K562 (cell line): Measurements from ENCODE around the gene VWC2. TPM values are rescaled to one million over a fixed set of nuclear protein-coding genes. Genes with fewer than 3 reads are reported as not detected.

ENCODE experiments used
- ATAC-seq: fragments of 200-7000 bp; cut with Tn5 transposase; 3 replicates; pipeline ENCODE4 v1.9.1; 2020; ENCODE audit warnings: moderate library complexity
- BruUV-seq: library from RNA; stranded (reverse); fragments of 400-500 nt; replicated peaks from 2 replicates; lab custom pipeline; 2021; lab: Mats Ljungman, UMichigan
- CTCF ChIA-PET: fragments of 300-600 bp; formaldehyde crosslinking; extraction: SDS; loops from one replicate; lab custom pipeline; 2021; ENCODE audit warnings: low intra/inter-chr PET ratio; lab: Yijun Ruan, JAX
- POLR2A ChIA-PET: fragments of 300-600, 350-650 bp; sonication (Branson Sonifier 250); formaldehyde crosslinking; extraction: SDS; loops from one replicate; lab custom pipeline; 2021; ENCODE audit warnings: antibody characterized with exemption, inconsistent platforms; lab: Yijun Ruan, JAX
- DNase-seq, 4 experiments: peaks; one replicate each; pipeline versions ENCODE4 v3.0.0 to v3.0.0-alpha.2; 2011 to 2018; ENCODE audit warnings: low spot score in 3 of 4, mixed read lengths in 3 of 4; ENCODE audit errors: extremely low read depth in 1 of 4
- FAIRE-seq: peaks from 2 replicates; lab custom pipeline; 2011; peaks lifted over from hg19 to GRCh38; lab: Jason Lieb, UNC
- H2AFZ ChIP-seq: 2 replicates; pipeline ENCODE4 v1.6.0; 2011; ENCODE audit warnings: low read depth, low read length, control low read depth, inconsistent platforms
- H3K27ac ChIP-seq: fragments of 200-600 bp; 3 replicates; pipeline ENCODE4 v1.8.0; 2011; ENCODE audit warnings: low read depth, mild to moderate bottlenecking, control low read depth, inconsistent platforms, low read length, moderate library complexity, mixed read lengths; ENCODE audit errors: extremely low read depth
- H3K27me3 ChIP-seq, 2 experiments: fragments of 300-600 bp in 1 of 2; 2 replicates in 1 of 2; 3 replicates in 1 of 2; pipeline versions ENCODE4 v1.6.0 to v1.8.0; 2011; ENCODE audit warnings: inconsistent platforms in 2 of 2, low read length in 2 of 2, mild to moderate bottlenecking in 1 of 2, mixed read lengths in 1 of 2, moderate library complexity in 1 of 2; ENCODE audit not compliant: control insufficient read depth in 2 of 2, insufficient read depth in 2 of 2
- H3K36me3 ChIP-seq: fragments of 300-600 bp; 3 replicates; pipeline ENCODE4 v1.8.0; 2011; ENCODE audit warnings: mild to moderate bottlenecking, low read length, inconsistent platforms; ENCODE audit not compliant: control insufficient read depth, insufficient read depth
- H3K4me1 ChIP-seq, 2 experiments: fragments of 200-600 bp in 1 of 2; replicated peaks in 1 of 2; 2 replicates in 1 of 2; 3 replicates in 1 of 2; pipeline versions ENCODE4 v1.5.1 to v1.8.0; 2011; ENCODE audit warnings: inconsistent platforms in 2 of 2, low read length in 2 of 2, mild to moderate bottlenecking in 1 of 2, mixed read lengths in 1 of 2, moderate library complexity in 1 of 2; ENCODE audit not compliant: control insufficient read depth in 2 of 2, insufficient read depth in 2 of 2
- H3K4me2 ChIP-seq: 2 replicates; pipeline ENCODE4 v1.6.1; 2011; ENCODE audit warnings: low read length, control low read depth, inconsistent platforms, mixed read lengths; ENCODE audit not compliant: insufficient read depth
- H3K4me3 ChIP-seq: fragments of 200-600 bp; sonication (generic), shearing (Covaris generic); 2 replicates; pipeline ENCODE4 v1.5.1; 2016; ENCODE audit warnings: control low read depth, inconsistent platforms
- H3K79me2 ChIP-seq: fragments of 200-600 bp; 3 replicates; pipeline ENCODE4 v1.8.0; 2011; ENCODE audit warnings: low read length, inconsistent platforms; ENCODE audit not compliant: control insufficient read depth, insufficient read depth
- H3K9ac ChIP-seq, 2 experiments: 2 replicates each; pipeline versions ENCODE4 v1.6.0 to v1.6.1; 2011; ENCODE audit warnings: low read depth in 2 of 2, low read length in 2 of 2, control low read depth in 1 of 2, inconsistent platforms in 1 of 2, mild to moderate bottlenecking in 1 of 2, mixed read lengths in 1 of 2; ENCODE audit not compliant: insufficient read depth in 1 of 2
- H3K9me1 ChIP-seq: one replicate; pipeline ENCODE4 v1.6.0; 2011; ENCODE audit warnings: inconsistent platforms, mild to moderate bottlenecking, low read length, moderate library complexity; ENCODE audit not compliant: control insufficient read depth, insufficient read depth
- H3K9me3 ChIP-seq: replicated peaks from 2 replicates; pipeline ENCODE4 v1.5.1; 2011; ENCODE audit warnings: low read depth, low read length, inconsistent platforms; ENCODE audit not compliant: control insufficient read depth, insufficient read depth
- H4K20me1 ChIP-seq: replicated peaks from 2 replicates; pipeline ENCODE4 v1.6.1; 2011; ENCODE audit warnings: low read length, inconsistent platforms, mixed read lengths; ENCODE audit not compliant: control insufficient read depth, insufficient read depth
- E2F5 ChIP-seq: sonication (generic); formaldehyde crosslinking; IDR thresholded peaks from 2 replicates; pipeline ENCODE4 v1.8.0; 2022; ENCODE audit warnings: mild to moderate bottlenecking, missing genetic modification reagents
- ESRRB ChIP-seq: fragments of 250-450 bp; sonication (Bioruptor Pico); IDR thresholded peaks from 2 replicates; pipeline ENCODE4 v1.5.0; 2020; ENCODE audit warnings: mild to moderate bottlenecking, moderate library complexity, borderline replicate concordance
- GABPA ChIP-seq: fragments of 200-800 bp; sonication (Bioruptor generic); conservative IDR thresholded peaks from 2 replicates; pipeline ENCODE4 v1.6.1; 2016; ENCODE audit warnings: low read depth, missing genetic modification characterization, missing compliant biosample characterization
- HDAC1 ChIP-seq, 2 experiments: fragments of 450-650 bp; IDR thresholded peaks; 2 replicates each; pipeline ENCODE4 v1.6.1; 2016 to 2017; ENCODE audit warnings: inconsistent platforms in 1 of 2, mild to moderate bottlenecking in 1 of 2, moderate library complexity in 1 of 2
- MAZ ChIP-seq, 2 experiments: fragments of 450-650 bp in 1 of 2; sonication (generic) in 1 of 2; formaldehyde crosslinking; IDR thresholded peaks in 1 of 2; conservative IDR thresholded peaks in 1 of 2; 2 replicates each; pipeline versions ENCODE4 v1.4.0 to v1.5.0; 2020; ENCODE audit warnings: mild to moderate bottlenecking in 1 of 2, missing genetic modification reagents in 1 of 2
- PBX2 ChIP-seq, 2 experiments: IDR thresholded peaks in 1 of 2; conservative IDR thresholded peaks in 1 of 2; 2 replicates each; pipeline ENCODE4 v1.6.1; 2016; ENCODE audit warnings: low read depth in 2 of 2, mild to moderate bottlenecking in 1 of 2, missing compliant biosample characterization in 1 of 2, missing genetic modification characterization in 1 of 2, moderate library complexity in 1 of 2
- RB1 ChIP-seq: fragments of 450-650 bp; IDR thresholded peaks from 2 replicates; pipeline ENCODE4 v1.6.1; 2017; ENCODE audit warnings: low read depth, mild to moderate bottlenecking
- THRA ChIP-seq: fragments of 450-650 bp; IDR thresholded peaks from 2 replicates; pipeline ENCODE4 v1.6.1; 2017; ENCODE audit warnings: mild to moderate bottlenecking, moderate library complexity
- VEZF1 ChIP-seq: fragments of 200-800 bp; sonication (Bioruptor generic); IDR thresholded peaks from 2 replicates; pipeline ENCODE4 v1.6.1; 2017; ENCODE audit warnings: missing genetic modification characterization, missing compliant biosample characterization
- ZNF124 ChIP-seq: sonication (generic); formaldehyde crosslinking; IDR thresholded peaks from 2 replicates; pipeline ENCODE4 v1.8.1; 2022; ENCODE audit warnings: missing genetic modification reagents
- ZNF224 ChIP-seq: sonication (generic); formaldehyde crosslinking; IDR thresholded peaks from 2 replicates; pipeline ENCODE4 v1.8.0; 2022; ENCODE audit warnings: mild to moderate bottlenecking, missing genetic modification reagents
- ZNF354B ChIP-seq: fragments of 250-450 bp; sonication (Bioruptor Pico); IDR thresholded peaks from 2 replicates; pipeline ENCODE4 v1.4.0; 2020
- ZNF431 ChIP-seq: sonication (generic); formaldehyde crosslinking; IDR thresholded peaks from 2 replicates; pipeline ENCODE4 v1.8.0; 2022; ENCODE audit warnings: mild to moderate bottlenecking, missing genetic modification reagents
- WGBS: fragments of 100-300 bp; shearing (Covaris generic); methylation state at CpG from one replicate; pipeline ENCODE4 v1.1.6; 2016; ENCODE audit warnings: low coverage, mixed read lengths; ENCODE audit not compliant: insufficient coverage; ENCODE audit errors: missing lambda C conversion rate; 5-methylcytosine and 5-hydroxymethylcytosine counted together
- in situ Hi-C: fragments of 300-500 bp; cut with MboI; formaldehyde crosslinking; loops from 4 replicates; pipeline ENCODE4 v1.15.0; 2018; ENCODE audit warnings: inconsistent platforms, mixed read lengths
- intact Hi-C: fragments of 100-400 bp; cut with micrococcal nuclease; formaldehyde crosslinking; loops from 2 replicates; pipeline ENCODE4 v1.14.2; 2022
- polyA plus RNA-seq, 8 experiments: library from polyadenylated mRNA; depleted of rRNA in 4 of 8; stranded (reverse) in 5 of 8; unstranded in 3 of 8; fragments of >200 nt; fragmentation: Nextera tagmentation in 2 of 8; fragmentation: Illumina TruSeq in 1 of 8; extraction: Ambion mirVana in 2 of 8; extraction: Trizol in 1 of 8; gene quantifications; 2 replicates each; pipeline versions ENCODE4 v1.2.1 to v1.2.3, GENCODE V29; 2011 to 2014; ENCODE audit warnings: inconsistent platforms in 1 of 8, missing spikeins in 1 of 8
- total RNA-seq, 7 experiments: library from RNA; depleted of rRNA in 6 of 7; stranded (reverse); fragments of >200 nt in 6 of 7; fragmentation: Illumina TruSeq in 2 of 7; extraction: Trizol in 2 of 7; gene quantifications; 2 replicates each; pipeline versions ENCODE4 v1.2.1 to v1.2.3, GENCODE V29; 2011 to 2021; ENCODE audit warnings: low replicate concordance in 1 of 7
- TF ChIP-seq, protein P1 (sequence below), 2 experiments: fragments of 450-650 bp in 1 of 2; sonication (generic) in 1 of 2; formaldehyde crosslinking in 1 of 2; IDR thresholded peaks in 1 of 2; conservative IDR thresholded peaks in 1 of 2; 2 replicates each; pipeline versions ENCODE4 v1.6.1 to v1.8.1; 2016 to 2023; ENCODE audit warnings: mild to moderate bottlenecking in 2 of 2, moderate library complexity in 2 of 2, inconsistent platforms in 1 of 2, missing genetic modification reagents in 1 of 2

Gene VWC2
- total and polyA plus RNA-seq, 9 of the 15 experiments (the other 6 are each of a cell fraction or from before 2014, with no cell fraction given) = not detected

DNA sequence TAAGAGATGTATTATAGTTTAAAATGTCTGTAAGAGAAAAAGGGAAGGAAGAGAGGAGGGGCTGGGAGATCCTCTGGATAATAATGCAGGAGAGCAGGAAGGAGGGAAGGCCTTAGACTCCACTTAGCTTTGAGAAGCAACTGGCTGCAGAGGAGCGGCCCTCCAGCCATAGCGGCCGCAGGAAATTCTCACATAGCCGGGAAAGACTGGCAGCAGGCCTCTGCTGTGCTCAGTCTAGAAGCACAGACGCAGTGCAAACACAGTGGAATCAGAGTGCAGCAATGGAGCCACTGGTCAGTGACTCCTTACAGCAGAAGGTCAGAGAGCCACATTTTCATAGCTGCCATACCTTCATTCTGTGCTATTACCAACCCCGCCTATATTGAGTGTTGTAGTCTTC, 153.3 kb downstream of the VWC2 start:
- DNase-seq (no peak), ATAC-seq (no peak), FAIRE-seq (no peak)
- no peak overlapping the region for H3K27ac ChIP-seq
- no peaks in the 10 kb centered on the region for H3K27me3 ChIP-seq
- H3K9ac ChIP-seq = no peak overlapping the region
- H3K9me3 ChIP-seq = peaks cover 2% of the 10 kb centered on the region; the same call in 1 of the 2 replicates
- no peaks in the 10 kb centered on the region for H3K4me1 ChIP-seq
- no peak overlapping the region for H3K4me3 ChIP-seq
- BruUV-seq = no TSS peak
- no peaks in the 10 kb centered on the region for H3K36me3 ChIP-seq
- in situ Hi-C loops = no loop called here
- no peak overlapping the region for H2AFZ ChIP-seq
- WGBS = 2% methylated on average over 6 of the region's 6 CpGs
- no peaks in the 10 kb centered on the region for H3K79me2 ChIP-seq
- CTCF ChIA-PET = no interaction called here
- POLR2A ChIA-PET = no interaction called here
- no peak overlapping the region for H3K4me2 ChIP-seq
- no peaks in the 10 kb centered on the region for H4K20me1 ChIP-seq
- no peaks in the 10 kb centered on the region for H3K9me1 ChIP-seq
- intact Hi-C loops = no loop called here
- no peak for TF ChIP-seq VEZF1
- no peak for TF ChIP-seq ZNF431 (CRISPR knock-in tag)
- no peak for TF ChIP-seq PBX2 (CRISPR knock-in tag; IDR thresholded peaks at IDR 0.05; ENCODE audit: low read depth)
- no peak for TF ChIP-seq PBX2 (tag; conservative IDR thresholded peaks at IDR 0.05; ENCODE audit: low read depth)
- TF ChIP-seq MAZ (CRISPR knock-in tag; conservative IDR thresholded peaks at IDR 0.05 in 1 of 2, IDR thresholded peaks at IDR 0.05 in 1 of 2) = no peak
- no peak for TF ChIP-seq E2F5 (CRISPR knock-in tag)
- no peak for TF ChIP-seq ZNF354B (CRISPR knock-in tag)
- TF ChIP-seq ZNF124 (CRISPR knock-in tag) = no peak
- TF ChIP-seq ESRRB (CRISPR knock-in tag) = no peak
- TF ChIP-seq, protein P1, sequence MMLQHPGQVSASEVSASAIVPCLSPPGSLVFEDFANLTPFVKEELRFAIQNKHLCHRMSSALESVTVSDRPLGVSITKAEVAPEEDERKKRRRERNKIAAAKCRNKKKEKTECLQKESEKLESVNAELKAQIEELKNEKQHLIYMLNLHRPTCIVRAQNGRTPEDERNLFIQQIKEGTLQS (IDR thresholded peaks at IDR 0.05) = no peak
- TF ChIP-seq, protein P1 (CRISPR knock-in tag; conservative IDR thresholded peaks at IDR 0.05) = no peak
- TF ChIP-seq GABPA (tag) = no peak
- no peak for TF ChIP-seq ZNF224 (CRISPR knock-in tag)
- TF ChIP-seq HDAC1 (IDR thresholded peaks at IDR 0.05) = no peak
- TF ChIP-seq RB1 = no peak
- no peak for TF ChIP-seq THRA
